ENCODE results near the gene CACNB3. TPM values are rescaled to one million over a fixed set of nuclear protein-coding genes. Genes with fewer than 3 reads are reported as not detected.

CACNB3 gene
- total and polyA plus RNA-seq, 9 of the 15 experiments (the other 6 are each of a cell fraction or from before 2014, with no cell fraction given), result 0.24 to 2.0 (median 1.5) TPM

GRCh38 chr12:48851883-48852733, 33.8 kb downstream of the CACNB3 start, which contains the start of gene DDX23 (continued):
- peak; percentile 91 for TF ChIP-seq ZBTB9 (CRISPR knock-in tag; IDR thresholded peaks at IDR 0.05)
- peak; percentile 95 for TF ChIP-seq PHF8 (IDR thresholded peaks at IDR 0.05; ENCODE audit: borderline replicate concordance, low read length)
- TF ChIP-seq MTA3 (IDR thresholded peaks at IDR 0.05; ENCODE audit: borderline replicate concordance), result peak; percentile 43; the same call in 1 of the 2 replicates
- TF ChIP-seq SIX5 (IDR thresholded peaks at IDR 0.05; ENCODE audit: borderline replicate concordance in 1 of 2, insufficient read depth in 1 of 2, low read depth in 1 of 2, low read length in 2 of 2), result peak; percentile 99 to 100
- TF ChIP-seq, protein P1, sequence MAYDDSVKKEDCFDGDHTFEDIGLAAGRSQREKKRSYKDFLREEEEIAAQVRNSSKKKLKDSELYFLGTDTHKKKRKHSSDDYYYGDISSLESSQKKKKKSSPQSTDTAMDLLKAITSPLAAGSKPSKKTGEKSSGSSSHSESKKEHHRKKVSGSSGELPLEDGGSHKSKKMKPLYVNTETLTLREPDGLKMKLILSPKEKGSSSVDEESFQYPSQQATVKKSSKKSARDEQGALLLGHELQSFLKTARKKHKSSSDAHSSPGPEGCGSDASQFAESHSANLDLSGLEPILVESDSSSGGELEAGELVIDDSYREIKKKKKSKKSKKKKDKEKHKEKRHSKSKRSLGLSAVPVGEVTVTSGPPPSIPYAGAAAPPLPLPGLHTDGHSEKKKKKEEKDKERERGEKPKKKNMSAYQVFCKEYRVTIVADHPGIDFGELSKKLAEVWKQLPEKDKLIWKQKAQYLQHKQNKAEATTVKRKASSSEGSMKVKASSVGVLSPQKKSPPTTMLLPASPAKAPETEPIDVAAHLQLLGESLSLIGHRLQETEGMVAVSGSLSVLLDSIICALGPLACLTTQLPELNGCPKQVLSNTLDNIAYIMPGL (CRISPR knock-in tag; IDR thresholded peaks at IDR 0.05), result peak; percentile 86; the same call in 1 of the 2 replicates
- no peak for TF ChIP-seq GATA2 (CRISPR knock-in tag; IDR thresholded peaks at IDR 0.05)
- TF ChIP-seq NFE2 (IDR thresholded peaks at IDR 0.05; ENCODE audit: low read depth), result no peak
- TF ChIP-seq CBX5 (IDR thresholded peaks at IDR 0.05; ENCODE audit: borderline replicate concordance, low read depth), result no peak
- no peak for TF ChIP-seq ZFP36 (IDR thresholded peaks at IDR 0.05; ENCODE audit: low read depth, low read length, partially characterized antibody)
- no peak for TF ChIP-seq SMAD2 (IDR thresholded peaks at IDR 0.05; ENCODE audit: low read depth, low read length)
- no peak for TF ChIP-seq E2F3 (CRISPR knock-in tag; IDR thresholded peaks at IDR 0.05)
- no peak for TF ChIP-seq SMC3 (conservative IDR thresholded peaks at IDR 0.05; ENCODE audit: insufficient read depth, low read depth, low read length)
- TF ChIP-seq MEF2A (IDR thresholded peaks at IDR 0.05; ENCODE audit: control insufficient read depth, low read depth, low read length), result no peak
- TF ChIP-seq PHTF2 (CRISPR knock-in tag; IDR thresholded peaks at IDR 0.05), result no peak
- TF ChIP-seq RB1 (IDR thresholded peaks at IDR 0.05; ENCODE audit: low read depth), result peak; percentile 57
- TF ChIP-seq MBD2 (IDR thresholded peaks at IDR 0.05; ENCODE audit: borderline replicate concordance, low read depth), result peak; percentile 97
- TF ChIP-seq EZH2 (IDR thresholded peaks at IDR 0.05; ENCODE audit: borderline replicate concordance, low read depth, low read length), result no peak
- TF ChIP-seq, protein P2, sequence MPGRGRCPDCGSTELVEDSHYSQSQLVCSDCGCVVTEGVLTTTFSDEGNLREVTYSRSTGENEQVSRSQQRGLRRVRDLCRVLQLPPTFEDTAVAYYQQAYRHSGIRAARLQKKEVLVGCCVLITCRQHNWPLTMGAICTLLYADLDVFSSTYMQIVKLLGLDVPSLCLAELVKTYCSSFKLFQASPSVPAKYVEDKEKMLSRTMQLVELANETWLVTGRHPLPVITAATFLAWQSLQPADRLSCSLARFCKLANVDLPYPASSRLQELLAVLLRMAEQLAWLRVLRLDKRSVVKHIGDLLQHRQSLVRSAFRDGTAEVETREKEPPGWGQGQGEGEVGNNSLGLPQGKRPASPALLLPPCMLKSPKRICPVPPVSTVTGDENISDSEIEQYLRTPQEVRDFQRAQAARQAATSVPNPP (IDR thresholded peaks at IDR 0.05; ENCODE audit: borderline replicate concordance, insufficient read depth, insufficient read length), result no peak
- peak; percentile 72 for TF ChIP-seq FOXJ2 (tag; IDR thresholded peaks at IDR 0.05)
- peak; percentile 87 for TF ChIP-seq POLR2A (conservative IDR thresholded peaks at IDR 0.05)
- no peak for TF ChIP-seq RUNX1 (IDR thresholded peaks at IDR 0.05; ENCODE audit: low read depth)
- TF ChIP-seq POLR2AphosphoS5 (IDR thresholded peaks at IDR 0.05; ENCODE audit: control insufficient read depth, insufficient read depth, low read depth, low read length), result peak; percentile 72
